K562 (cell line): ENCODE measurements around the gene WDR54. TPM values are rescaled to one million over a fixed set of nuclear protein-coding genes. Genes with fewer than 3 reads are reported as not detected.

Experiments
- ATAC-seq: fragments of 200-7000 bp; cut with Tn5 transposase; 3 replicates; pipeline ENCODE4 v1.9.1; 2020; ENCODE audit warnings: moderate library complexity
- BruUV-seq: library from RNA; stranded (reverse); fragments of 400-500 nt; replicated peaks from 2 replicates; lab custom pipeline; 2021; lab: Mats Ljungman, UMichigan
- CTCF ChIA-PET: fragments of 300-600 bp; formaldehyde crosslinking; extraction: SDS; loops from one replicate; lab custom pipeline; 2021; ENCODE audit warnings: low intra/inter-chr PET ratio; lab: Yijun Ruan, JAX
- POLR2A ChIA-PET: fragments of 300-600, 350-650 bp; sonication (Branson Sonifier 250); formaldehyde crosslinking; extraction: SDS; loops from one replicate; lab custom pipeline; 2021; ENCODE audit warnings: antibody characterized with exemption, inconsistent platforms; lab: Yijun Ruan, JAX
- DNase-seq, 4 experiments: peaks; one replicate each; pipeline versions ENCODE4 v3.0.0 to v3.0.0-alpha.2; 2011 to 2018; ENCODE audit warnings: low spot score in 3 of 4, mixed read lengths in 3 of 4; ENCODE audit errors: extremely low read depth in 1 of 4
- FAIRE-seq: peaks from 2 replicates; lab custom pipeline; 2011; peaks lifted over from hg19 to GRCh38; lab: Jason Lieb, UNC
- H2AFZ ChIP-seq: 2 replicates; pipeline ENCODE4 v1.6.0; 2011; ENCODE audit warnings: low read depth, low read length, control low read depth, inconsistent platforms
- H3K27ac ChIP-seq: fragments of 200-600 bp; 3 replicates; pipeline ENCODE4 v1.8.0; 2011; ENCODE audit warnings: low read depth, mild to moderate bottlenecking, control low read depth, inconsistent platforms, low read length, moderate library complexity, mixed read lengths; ENCODE audit errors: extremely low read depth
- H3K27me3 ChIP-seq, 2 experiments: fragments of 300-600 bp in 1 of 2; 2 replicates in 1 of 2; 3 replicates in 1 of 2; pipeline versions ENCODE4 v1.6.0 to v1.8.0; 2011; ENCODE audit warnings: inconsistent platforms in 2 of 2, low read length in 2 of 2, mild to moderate bottlenecking in 1 of 2, mixed read lengths in 1 of 2, moderate library complexity in 1 of 2; ENCODE audit not compliant: control insufficient read depth in 2 of 2, insufficient read depth in 2 of 2
- H3K36me3 ChIP-seq: fragments of 300-600 bp; 3 replicates; pipeline ENCODE4 v1.8.0; 2011; ENCODE audit warnings: mild to moderate bottlenecking, low read length, inconsistent platforms; ENCODE audit not compliant: control insufficient read depth, insufficient read depth
- H3K4me1 ChIP-seq, 2 experiments: fragments of 200-600 bp in 1 of 2; replicated peaks in 1 of 2; 2 replicates in 1 of 2; 3 replicates in 1 of 2; pipeline versions ENCODE4 v1.5.1 to v1.8.0; 2011; ENCODE audit warnings: inconsistent platforms in 2 of 2, low read length in 2 of 2, mild to moderate bottlenecking in 1 of 2, mixed read lengths in 1 of 2, moderate library complexity in 1 of 2; ENCODE audit not compliant: control insufficient read depth in 2 of 2, insufficient read depth in 2 of 2
- H3K4me2 ChIP-seq: 2 replicates; pipeline ENCODE4 v1.6.1; 2011; ENCODE audit warnings: low read length, control low read depth, inconsistent platforms, mixed read lengths; ENCODE audit not compliant: insufficient read depth
- H3K4me3 ChIP-seq: fragments of 200-600 bp; sonication (generic), shearing (Covaris generic); 2 replicates; pipeline ENCODE4 v1.5.1; 2016; ENCODE audit warnings: control low read depth, inconsistent platforms
- H3K79me2 ChIP-seq: fragments of 200-600 bp; 3 replicates; pipeline ENCODE4 v1.8.0; 2011; ENCODE audit warnings: low read length, inconsistent platforms; ENCODE audit not compliant: control insufficient read depth, insufficient read depth
- H3K9ac ChIP-seq, 2 experiments: 2 replicates each; pipeline versions ENCODE4 v1.6.0 to v1.6.1; 2011; ENCODE audit warnings: low read depth in 2 of 2, low read length in 2 of 2, control low read depth in 1 of 2, inconsistent platforms in 1 of 2, mild to moderate bottlenecking in 1 of 2, mixed read lengths in 1 of 2; ENCODE audit not compliant: insufficient read depth in 1 of 2
- H3K9me1 ChIP-seq: one replicate; pipeline ENCODE4 v1.6.0; 2011; ENCODE audit warnings: inconsistent platforms, mild to moderate bottlenecking, low read length, moderate library complexity; ENCODE audit not compliant: control insufficient read depth, insufficient read depth
- H3K9me3 ChIP-seq: replicated peaks from 2 replicates; pipeline ENCODE4 v1.5.1; 2011; ENCODE audit warnings: low read depth, low read length, inconsistent platforms; ENCODE audit not compliant: control insufficient read depth, insufficient read depth
- H4K20me1 ChIP-seq: replicated peaks from 2 replicates; pipeline ENCODE4 v1.6.1; 2011; ENCODE audit warnings: low read length, inconsistent platforms, mixed read lengths; ENCODE audit not compliant: control insufficient read depth, insufficient read depth
- CBX8 ChIP-seq: fragments of 200-600 bp; sonication (generic); IDR thresholded peaks from 2 replicates; pipeline ENCODE4 v1.6.1; 2012; ENCODE audit warnings: borderline replicate concordance, mixed run types, low read depth, mild to moderate bottlenecking, moderate library complexity, mixed read lengths, low read length, control low read depth, inconsistent platforms; ENCODE audit not compliant: poor library complexity, severe bottlenecking; ENCODE audit errors: extremely low read depth
- ELF2 ChIP-seq: fragments of 250-450 bp; sonication (Bioruptor Pico); IDR thresholded peaks from 2 replicates; pipeline ENCODE4 v1.5.0; 2021; ENCODE audit warnings: mild to moderate bottlenecking
- FOXJ2 ChIP-seq: fragments of 200-800 bp; sonication (Bioruptor generic); IDR thresholded peaks from 2 replicates; pipeline ENCODE4 v1.6.1; 2016; ENCODE audit warnings: missing genetic modification characterization, missing compliant biosample characterization
- HMG20B ChIP-seq: fragments of 250-450 bp; sonication (Bioruptor Pico); IDR thresholded peaks from 2 replicates; pipeline ENCODE4 v1.5.0; 2021; ENCODE audit warnings: mild to moderate bottlenecking
- WGBS: fragments of 100-300 bp; shearing (Covaris generic); methylation state at CpG from one replicate; pipeline ENCODE4 v1.1.6; 2016; ENCODE audit warnings: low coverage, mixed read lengths; ENCODE audit not compliant: insufficient coverage; ENCODE audit errors: missing lambda C conversion rate; 5-methylcytosine and 5-hydroxymethylcytosine counted together
- in situ Hi-C: fragments of 300-500 bp; cut with MboI; formaldehyde crosslinking; loops from 4 replicates; pipeline ENCODE4 v1.15.0; 2018; ENCODE audit warnings: inconsistent platforms, mixed read lengths
- intact Hi-C: fragments of 100-400 bp; cut with micrococcal nuclease; formaldehyde crosslinking; loops from 2 replicates; pipeline ENCODE4 v1.14.2; 2022
- polyA plus RNA-seq, 8 experiments: library from polyadenylated mRNA; depleted of rRNA in 4 of 8; stranded (reverse) in 5 of 8; unstranded in 3 of 8; fragments of >200 nt; fragmentation: Nextera tagmentation in 2 of 8; fragmentation: Illumina TruSeq in 1 of 8; extraction: Ambion mirVana in 2 of 8; extraction: Trizol in 1 of 8; gene quantifications; 2 replicates each; pipeline versions ENCODE4 v1.2.1 to v1.2.3, GENCODE V29; 2011 to 2014; ENCODE audit warnings: inconsistent platforms in 1 of 8, missing spikeins in 1 of 8
- total RNA-seq, 7 experiments: library from RNA; depleted of rRNA in 6 of 7; stranded (reverse); fragments of >200 nt in 6 of 7; fragmentation: Illumina TruSeq in 2 of 7; extraction: Trizol in 2 of 7; gene quantifications; 2 replicates each; pipeline versions ENCODE4 v1.2.1 to v1.2.3, GENCODE V29; 2011 to 2021; ENCODE audit warnings: low replicate concordance in 1 of 7
- TF ChIP-seq, protein P1 (sequence below): sonication (generic); IDR thresholded peaks from 2 replicates; pipeline ENCODE4 v1.6.1; 2016
- TF ChIP-seq, protein P2 (sequence below): sonication (generic); formaldehyde crosslinking; IDR thresholded peaks from 2 replicates; pipeline ENCODE4 v1.8.1; 2023; ENCODE audit warnings: mild to moderate bottlenecking, missing genetic modification reagents

Gene WDR54
- total and polyA plus RNA-seq, 9 of the 15 experiments (the other 6 are each of a cell fraction or from before 2014, with no cell fraction given) = 5.2 to 15.2 (median 7.4) TPM

DNA sequence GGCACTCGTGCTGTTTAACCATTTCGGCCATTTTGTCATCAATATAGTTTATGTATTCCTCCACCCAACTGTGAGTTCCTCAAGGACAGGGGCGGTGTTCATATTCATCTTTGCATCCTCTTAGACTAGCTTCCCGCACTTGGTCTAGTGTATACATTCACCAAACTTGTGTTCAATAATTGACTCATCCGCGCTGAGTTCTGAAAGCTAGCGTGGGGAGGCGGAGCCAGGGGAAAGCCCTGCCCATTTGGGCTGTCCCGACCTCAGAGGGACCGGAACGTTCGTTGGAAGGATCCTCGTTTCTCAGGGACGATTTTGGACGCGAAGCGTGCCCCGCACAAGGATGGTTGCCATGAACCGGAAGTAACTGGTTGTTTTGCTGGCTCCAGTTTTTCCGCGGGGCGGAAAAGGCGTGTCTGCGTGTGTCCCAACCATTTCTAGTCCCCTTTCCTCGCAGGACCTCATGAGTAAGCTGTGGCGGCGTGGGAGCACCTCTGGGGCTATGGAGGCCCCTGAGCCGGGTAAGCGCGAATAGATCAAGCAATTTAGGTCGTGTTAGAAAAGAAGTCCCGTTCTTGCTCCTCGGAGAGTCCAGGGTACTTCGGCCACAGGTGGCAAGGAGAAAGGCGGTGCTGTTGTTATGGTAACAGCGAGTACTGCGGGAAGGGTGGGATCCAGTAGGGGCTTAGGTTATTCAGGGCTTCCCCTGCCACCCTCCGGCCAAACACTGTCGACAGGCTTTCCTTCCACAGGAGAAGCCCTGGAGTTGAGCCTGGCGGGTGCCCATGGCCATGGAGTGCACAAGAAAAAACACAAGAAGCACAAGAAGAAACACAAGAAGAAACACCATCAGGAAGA lies 33.4 kb downstream of the WDR54 start, which contains the start of gene INO80B (continued):
- peak; percentile 100 for TF ChIP-seq ELF2
- TF ChIP-seq FOXJ2 (tag) = peak; percentile 61; the same call in 1 of the 2 replicates
- no peak for TF ChIP-seq HMG20B
- TF ChIP-seq CBX8 = no peak

DNA sequence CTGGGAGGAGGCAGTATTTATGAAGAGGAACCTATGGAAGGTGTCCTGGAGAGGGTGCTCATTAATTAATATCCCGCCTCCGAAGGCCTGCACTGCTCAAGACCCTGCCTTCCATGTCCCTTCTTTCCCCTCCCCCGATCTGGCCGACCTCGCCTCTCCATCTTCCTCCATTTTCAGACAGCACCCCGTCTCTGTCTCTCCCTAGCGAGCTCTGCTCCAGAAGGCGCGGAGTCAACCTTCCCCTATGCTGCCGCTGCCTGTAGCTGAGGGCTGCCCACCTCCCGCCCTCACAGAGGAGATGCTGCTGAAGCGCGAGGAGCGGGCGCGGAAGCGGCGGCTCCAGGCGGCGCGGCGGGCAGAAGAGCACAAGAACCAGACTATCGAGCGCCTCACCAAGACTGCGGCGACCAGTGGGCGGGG lies 35.6 kb downstream of the WDR54 start:
- in situ Hi-C loops = no loop called here

More for the DNA sequence above, 35.6 kb downstream of the WDR54 start:
- no peak overlapping the region for H2AFZ ChIP-seq
- peaks cover 22% of the 10 kb centered on the region; the same call in 1 of the 3 replicates for H3K36me3 ChIP-seq
- ATAC-seq (no peak), FAIRE-seq (no peak), DNase-seq (no peak)
- intact Hi-C loops = no loop called here
- BruUV-seq = no TSS peak
- no peak overlapping the region for H3K4me2 ChIP-seq
- no peak overlapping the region for H3K27ac ChIP-seq
- 79% methylated on average over 5 of the region's 27 CpGs for WGBS
- POLR2A ChIA-PET = no interaction called here
- CTCF ChIA-PET = no interaction called here
- peaks cover 7 to 33% of the 10 kb centered on the region in 2 experiments for H3K4me1 ChIP-seq
- no peaks in the 10 kb centered on the region; the same call in 1 of the 2 replicates for H4K20me1 ChIP-seq
- no peak overlapping the region for H3K4me3 ChIP-seq
- TF ChIP-seq, protein P1, sequence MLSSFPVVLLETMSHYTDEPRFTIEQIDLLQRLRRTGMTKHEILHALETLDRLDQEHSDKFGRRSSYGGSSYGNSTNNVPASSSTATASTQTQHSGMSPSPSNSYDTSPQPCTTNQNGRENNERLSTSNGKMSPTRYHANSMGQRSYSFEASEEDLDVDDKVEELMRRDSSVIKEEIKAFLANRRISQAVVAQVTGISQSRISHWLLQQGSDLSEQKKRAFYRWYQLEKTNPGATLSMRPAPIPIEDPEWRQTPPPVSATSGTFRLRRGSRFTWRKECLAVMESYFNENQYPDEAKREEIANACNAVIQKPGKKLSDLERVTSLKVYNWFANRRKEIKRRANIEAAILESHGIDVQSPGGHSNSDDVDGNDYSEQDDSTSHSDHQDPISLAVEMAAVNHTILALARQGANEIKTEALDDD = no peak
- TF ChIP-seq, protein P2, sequence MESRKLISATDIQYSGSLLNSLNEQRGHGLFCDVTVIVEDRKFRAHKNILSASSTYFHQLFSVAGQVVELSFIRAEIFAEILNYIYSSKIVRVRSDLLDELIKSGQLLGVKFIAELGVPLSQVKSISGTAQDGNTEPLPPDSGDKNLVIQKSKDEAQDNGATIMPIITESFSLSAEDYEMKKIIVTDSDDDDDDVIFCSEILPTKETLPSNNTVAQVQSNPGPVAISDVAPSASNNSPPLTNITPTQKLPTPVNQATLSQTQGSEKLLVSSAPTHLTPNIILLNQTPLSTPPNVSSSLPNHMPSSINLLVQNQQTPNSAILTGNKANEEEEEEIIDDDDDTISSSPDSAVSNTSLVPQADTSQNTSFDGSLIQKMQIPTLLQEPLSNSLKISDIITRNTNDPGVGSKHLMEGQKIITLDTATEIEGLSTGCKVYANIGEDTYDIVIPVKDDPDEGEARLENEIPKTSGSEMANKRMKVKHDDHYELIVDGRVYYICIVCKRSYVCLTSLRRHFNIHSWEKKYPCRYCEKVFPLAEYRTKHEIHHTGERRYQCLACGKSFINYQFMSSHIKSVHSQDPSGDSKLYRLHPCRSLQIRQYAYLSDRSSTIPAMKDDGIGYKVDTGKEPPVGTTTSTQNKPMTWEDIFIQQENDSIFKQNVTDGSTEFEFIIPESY (CRISPR knock-in tag) = 0 out of 2 replicates have a peak, but pooled peaks have one; percentile 29
- H3K9ac ChIP-seq = no peak overlapping the region
- no peaks in the 10 kb centered on the region for H3K27me3 ChIP-seq
- peaks cover 10% of the 10 kb centered on the region; the same call in 1 of the 3 replicates for H3K79me2 ChIP-seq
- no peaks in the 10 kb centered on the region for H3K9me3 ChIP-seq
- no peaks in the 10 kb centered on the region for H3K9me1 ChIP-seq
